ENCODE measurements around the gene CACNG3.

The CACNG3 gene

DNA sequence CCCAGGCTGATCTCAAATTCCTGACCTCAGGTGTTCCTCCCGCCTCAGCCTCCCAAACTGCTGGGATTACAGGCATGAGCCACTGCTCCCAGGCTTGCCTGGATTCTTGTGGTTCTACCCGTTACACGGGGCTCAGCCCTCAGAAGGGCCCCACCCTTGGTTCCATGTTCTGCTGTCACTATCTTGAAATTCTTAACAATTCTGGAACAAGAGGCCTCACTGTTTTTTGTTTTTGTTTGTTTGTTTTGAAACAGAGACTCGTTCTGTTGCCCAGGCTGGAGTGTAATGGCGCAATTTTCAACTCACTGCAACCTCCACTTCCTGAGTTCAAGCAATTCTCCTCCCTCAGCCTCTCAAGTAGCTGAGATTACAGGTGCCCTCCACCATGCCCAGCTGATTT lies 96.6 kb downstream of the CACNG3 start:
- ATAC-seq (replicated peaks) (no peak), DNase-seq (no peak)
- Mint-ChIP-seq H3K4me1 (ENCODE audit: low read depth in 2 of 2) (no peaks in the 10 kb centered on the region), H3K27me3 (peaks cover 5 to 31% of the 10 kb centered on the region in 2 donors), H3K9me3 (no peaks in the 10 kb centered on the region), H3K27ac (no peak overlapping the region), H3K4me3 (no peak overlapping the region), H3K36me3 (ENCODE audit: insufficient read depth) (no peaks in the 10 kb centered on the region)

DNA sequence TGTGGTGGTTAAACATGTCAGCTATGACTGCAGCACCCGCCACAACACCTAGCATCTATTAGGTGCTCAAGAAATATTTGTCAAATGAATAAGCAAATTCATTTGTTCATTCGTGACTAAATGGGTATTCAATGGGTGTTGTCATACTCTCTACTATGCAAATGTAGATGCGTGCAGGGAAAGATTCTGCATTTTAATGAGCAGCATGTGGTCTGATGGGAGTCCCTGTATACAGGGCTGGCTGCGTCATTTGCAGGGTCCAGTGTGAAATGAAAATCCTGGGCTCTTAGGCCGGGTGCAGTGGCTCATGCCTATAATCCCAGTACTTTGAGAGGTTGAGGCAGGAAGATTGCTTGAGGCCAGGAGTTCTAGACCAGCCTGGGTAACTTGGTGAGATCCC lies 97.5 kb downstream of the CACNG3 start:
- no peak overlapping the region for H3K4me3 Mint-ChIP-seq
- H3K27ac Mint-ChIP-seq, result no peak overlapping the region
- H3K27me3 Mint-ChIP-seq, result peaks cover 5 to 30% of the 10 kb centered on the region in 2 donors

DNA sequence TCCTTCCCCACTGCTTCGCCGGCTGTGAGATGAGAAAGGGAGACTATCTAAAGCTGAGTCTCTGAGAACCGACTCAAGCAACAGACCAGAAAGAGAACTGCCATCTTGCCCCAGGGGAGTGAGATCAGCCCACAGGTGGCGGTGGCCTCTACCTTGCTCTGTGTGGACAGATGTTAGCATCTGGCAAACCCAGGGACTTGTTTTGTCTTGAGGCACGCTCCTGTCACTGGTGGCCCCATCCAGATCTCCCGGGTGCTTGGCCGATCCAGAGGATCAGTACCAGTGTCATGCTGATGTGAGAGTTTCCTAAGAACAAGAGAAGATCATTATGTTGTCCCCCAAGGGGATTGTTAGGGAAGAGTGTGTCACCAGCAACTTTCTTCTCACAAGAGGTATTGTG lies 101.4 kb downstream of the CACNG3 start:
- H3K27me3 Mint-ChIP-seq, result peaks cover 11 to 28% of the 10 kb centered on the region in 2 donors
- no peaks in the 10 kb centered on the region for H3K4me1 Mint-ChIP-seq (ENCODE audit: low read depth in 2 of 2)
- H3K9me3 Mint-ChIP-seq, result no peaks in the 10 kb centered on the region
- no peak for DNase-seq
- no peaks in the 10 kb centered on the region for H3K36me3 Mint-ChIP-seq (ENCODE audit: insufficient read depth)
- H3K27ac Mint-ChIP-seq, result no peak overlapping the region
- H3K4me3 Mint-ChIP-seq, result no peak overlapping the region
- ATAC-seq (replicated peaks), result no peak

More for the DNA sequence above, 97.5 kb downstream of the CACNG3 start:
- Mint-ChIP-seq H3K9me3 (no peaks in the 10 kb centered on the region), H3K36me3 (ENCODE audit: insufficient read depth) (no peaks in the 10 kb centered on the region), H3K4me1 (ENCODE audit: low read depth in 2 of 2) (no peaks in the 10 kb centered on the region)
- DNase-seq, result no peak
- ATAC-seq (replicated peaks), result no peak

DNA sequence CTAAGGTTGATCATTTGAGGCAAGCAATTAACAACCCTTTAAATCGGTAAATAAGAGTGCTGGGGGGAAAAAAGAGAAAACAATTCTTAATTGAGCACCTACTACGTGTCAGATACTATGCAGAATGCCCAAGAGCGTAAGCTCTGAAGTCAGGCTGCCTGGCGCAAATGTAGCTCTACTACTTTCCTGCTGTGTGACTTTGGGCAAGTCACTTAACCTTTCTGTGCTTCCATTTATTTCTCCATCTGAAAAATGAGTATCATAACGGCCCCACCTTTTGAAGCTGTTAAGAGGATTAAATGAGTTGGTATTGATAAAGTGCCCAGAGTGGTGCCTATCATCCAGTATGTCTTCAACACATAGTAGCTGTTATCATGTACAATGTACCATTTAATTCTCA lies 102.0 kb downstream of the CACNG3 start:
- H3K27me3 Mint-ChIP-seq, result peaks cover 14 to 34% of the 10 kb centered on the region in 2 donors
- DNase-seq, result no peak

DNA sequence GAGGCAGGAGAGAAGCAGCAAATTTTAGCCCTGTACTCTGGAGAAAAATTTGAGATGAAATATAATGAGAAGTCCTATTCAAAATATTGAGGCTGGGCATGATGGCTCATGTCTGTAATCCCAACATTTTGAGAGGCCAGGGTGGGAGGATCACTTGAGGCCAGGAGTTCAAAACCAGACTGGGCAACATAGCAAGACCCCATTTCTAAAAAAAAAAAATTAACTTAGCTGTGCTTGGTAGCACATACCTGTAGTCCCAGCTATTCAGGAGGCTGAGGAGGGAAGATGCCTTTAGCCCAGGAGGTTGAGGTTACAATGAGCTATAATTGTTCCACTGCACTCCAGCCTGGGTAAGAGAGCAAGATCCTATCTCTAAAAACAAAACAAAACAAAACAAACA lies 103.4 kb downstream of the CACNG3 start:
- no peaks in the 10 kb centered on the region for H3K4me1 Mint-ChIP-seq (ENCODE audit: low read depth in 2 of 2)
- peaks cover 0 to 2% of the 10 kb centered on the region in 2 donors for H3K9me3 Mint-ChIP-seq
- no peak overlapping the region for H3K27ac Mint-ChIP-seq
- ATAC-seq (replicated peaks) (no peak), DNase-seq (no peak)
- H3K27me3 Mint-ChIP-seq, result peaks cover 18 to 40% of the 10 kb centered on the region in 2 donors
- H3K4me3 Mint-ChIP-seq, result no peak overlapping the region
- no peaks in the 10 kb centered on the region for H3K36me3 Mint-ChIP-seq (ENCODE audit: insufficient read depth)

More for the DNA sequence above, 102.0 kb downstream of the CACNG3 start:
- Mint-ChIP-seq H3K27ac (no peak overlapping the region), H3K36me3 (ENCODE audit: insufficient read depth) (no peaks in the 10 kb centered on the region), H3K4me1 (ENCODE audit: low read depth in 2 of 2) (no peaks in the 10 kb centered on the region), H3K4me3 (no peak overlapping the region), H3K9me3 (peaks cover 0 to under 1% of the 10 kb centered on the region in 2 donors)
- no peak for ATAC-seq (replicated peaks)

DNA sequence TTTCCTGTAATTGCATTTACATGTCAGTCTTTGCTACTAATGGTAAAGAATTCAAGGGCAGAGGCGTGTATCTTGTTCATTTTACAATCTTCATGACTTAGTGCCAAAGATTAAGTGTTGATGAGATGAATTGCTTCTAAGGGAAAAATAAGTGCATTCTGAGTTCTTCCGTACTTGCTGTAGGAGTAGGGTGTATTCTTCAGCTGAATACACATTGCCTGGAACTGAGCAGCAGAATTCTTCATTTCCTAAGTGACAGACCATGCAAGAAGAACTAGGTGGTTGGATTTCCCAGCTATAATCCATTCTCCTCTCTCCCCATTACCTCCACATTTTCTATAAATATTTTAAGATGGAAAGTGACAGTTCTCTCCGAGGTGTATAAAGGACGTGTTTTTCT lies 104.8 kb downstream of the CACNG3 start:
- Mint-ChIP-seq H3K27me3 (peaks cover 25 to 43% of the 10 kb centered on the region in 2 donors), H3K9me3 (peaks cover 0 to 2% of the 10 kb centered on the region in 2 donors), H3K4me3 (no peak overlapping the region), H3K4me1 (ENCODE audit: low read depth in 2 of 2) (no peaks in the 10 kb centered on the region), H3K27ac (no peak overlapping the region), H3K36me3 (ENCODE audit: insufficient read depth) (no peaks in the 10 kb centered on the region)
- ATAC-seq (replicated peaks) (no peak), DNase-seq (no peak)

DNA sequence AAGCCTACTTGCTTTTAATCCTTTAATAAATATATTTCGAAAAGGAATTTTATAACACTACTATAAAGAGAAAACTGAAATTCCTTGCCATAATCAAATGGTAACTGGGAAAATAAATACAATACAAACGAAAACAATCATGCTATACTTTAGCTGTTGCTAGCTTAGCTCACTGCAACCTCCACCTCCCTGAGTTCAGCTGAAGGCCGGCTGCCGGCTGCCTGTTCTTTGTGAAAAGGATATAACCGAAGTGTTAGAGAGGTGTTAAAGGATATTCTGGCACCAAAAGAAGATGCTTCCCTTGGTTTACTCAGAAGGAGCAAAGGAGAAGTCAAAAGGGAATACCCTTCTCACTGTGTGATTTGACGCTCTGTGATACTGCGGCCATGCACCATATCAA lies 108.5 kb downstream of the CACNG3 start:
- DNase-seq, result no peak
- no peaks in the 10 kb centered on the region for H3K36me3 Mint-ChIP-seq (ENCODE audit: insufficient read depth)
- no peak for ATAC-seq (replicated peaks)
- no peaks in the 10 kb centered on the region for H3K4me1 Mint-ChIP-seq (ENCODE audit: low read depth in 2 of 2)
- H3K9me3 Mint-ChIP-seq, result peaks cover 0 to 3% of the 10 kb centered on the region in 2 donors
- peaks cover 50 to 62% of the 10 kb centered on the region in 2 donors for H3K27me3 Mint-ChIP-seq
- no peak overlapping the region for H3K4me3 Mint-ChIP-seq
- H3K27ac Mint-ChIP-seq, result no peak overlapping the region

DNA sequence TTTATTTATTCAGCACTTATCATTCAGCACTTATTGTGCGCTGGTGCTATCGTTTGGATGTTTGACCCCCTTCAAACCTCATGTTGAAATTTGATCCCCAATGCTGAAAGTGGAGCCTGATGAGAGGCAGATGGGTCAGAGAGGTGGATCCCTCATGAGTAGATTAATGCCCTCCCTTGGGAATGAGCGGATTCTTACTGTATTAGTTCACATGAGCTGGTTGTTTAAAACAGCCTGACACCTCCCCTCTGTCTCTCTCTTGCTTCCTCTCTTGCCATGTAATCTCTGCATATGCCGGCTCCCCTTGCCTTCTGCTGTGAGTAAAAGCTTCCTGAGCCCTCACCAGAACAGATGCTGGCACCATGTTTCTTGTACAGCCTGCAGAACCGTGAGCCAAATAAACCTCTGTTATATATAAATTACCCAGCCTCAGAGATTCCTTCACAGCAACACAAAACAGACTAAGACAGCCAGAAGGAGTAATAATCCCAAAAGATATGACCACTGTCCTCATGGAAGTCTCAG lies 111.1 kb downstream of the CACNG3 start:
- ATAC-seq (replicated peaks) (no peak), DNase-seq (no peak)

DNA sequence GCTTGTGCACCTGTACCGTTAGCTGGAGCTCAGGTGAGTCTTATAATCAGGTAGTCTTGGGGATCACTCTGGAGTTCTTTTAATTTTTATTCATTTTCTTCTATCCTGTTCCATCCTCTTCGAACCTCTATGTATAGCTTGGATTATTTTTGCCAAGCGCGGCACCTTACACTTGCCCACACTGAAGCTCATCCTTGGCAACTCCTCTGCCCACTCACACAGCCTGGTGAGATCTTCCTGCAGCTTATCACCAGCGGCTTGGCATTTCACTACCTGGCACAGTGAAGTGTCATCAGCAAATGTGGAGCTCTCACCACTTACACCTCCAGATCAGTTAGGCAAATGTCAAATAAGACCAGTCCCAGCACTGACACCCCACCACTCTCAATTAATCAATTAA lies 116.7 kb downstream of the CACNG3 start:
- Mint-ChIP-seq H3K36me3 (ENCODE audit: insufficient read depth) (no peaks in the 10 kb centered on the region), H3K4me1 (ENCODE audit: low read depth in 2 of 2) (no peaks in the 10 kb centered on the region), H3K4me3 (no peak overlapping the region), H3K27ac (no peak overlapping the region), H3K27me3 (peaks cover 20% of the 10 kb centered on the region in 2 donors), H3K9me3 (peaks cover 0 to 5% of the 10 kb centered on the region in 2 donors)
- DNase-seq (no peak), ATAC-seq (replicated peaks) (no peak)

More for the DNA sequence above, 111.1 kb downstream of the CACNG3 start:
- H3K27ac Mint-ChIP-seq, result no peak overlapping the region
- H3K4me3 Mint-ChIP-seq, result no peak overlapping the region
- H3K4me1 Mint-ChIP-seq (ENCODE audit: low read depth in 2 of 2), result no peaks in the 10 kb centered on the region
- H3K36me3 Mint-ChIP-seq (ENCODE audit: insufficient read depth), result no peaks in the 10 kb centered on the region
- peaks cover 40 to 52% of the 10 kb centered on the region in 2 donors for H3K27me3 Mint-ChIP-seq
- H3K9me3 Mint-ChIP-seq, result peaks cover 0 to 7% of the 10 kb centered on the region in 2 donors

DNA sequence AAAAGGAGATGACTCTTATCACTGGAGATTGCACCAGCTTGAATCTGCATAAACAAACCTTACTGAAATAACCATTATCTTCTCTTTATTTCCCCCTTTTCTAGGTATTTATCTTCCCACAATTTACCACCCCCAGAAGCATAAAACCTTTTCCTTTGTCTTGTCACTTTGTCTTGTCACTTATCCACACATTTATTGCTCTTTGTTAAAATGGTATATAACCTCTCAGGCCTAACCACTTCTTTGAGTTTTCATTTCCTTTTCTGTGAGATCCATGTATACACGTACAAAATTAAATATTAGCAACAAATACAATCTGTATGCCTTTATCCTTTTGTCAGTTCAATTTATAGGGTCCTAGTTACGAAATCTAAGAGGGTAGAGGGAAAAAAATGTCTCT lies 122.9 kb downstream of the CACNG3 start:
- no peak for DNase-seq
- Mint-ChIP-seq H3K27me3 (peaks cover 12 to 13% of the 10 kb centered on the region in 2 donors), H3K4me3 (no peak overlapping the region), H3K27ac (no peak overlapping the region), H3K4me1 (ENCODE audit: low read depth in 2 of 2) (no peaks in the 10 kb centered on the region), H3K36me3 (ENCODE audit: insufficient read depth) (no peaks in the 10 kb centered on the region), H3K9me3 (peaks cover 7 to 15% of the 10 kb centered on the region in 2 donors)
- ATAC-seq (replicated peaks), result no peak

DNA sequence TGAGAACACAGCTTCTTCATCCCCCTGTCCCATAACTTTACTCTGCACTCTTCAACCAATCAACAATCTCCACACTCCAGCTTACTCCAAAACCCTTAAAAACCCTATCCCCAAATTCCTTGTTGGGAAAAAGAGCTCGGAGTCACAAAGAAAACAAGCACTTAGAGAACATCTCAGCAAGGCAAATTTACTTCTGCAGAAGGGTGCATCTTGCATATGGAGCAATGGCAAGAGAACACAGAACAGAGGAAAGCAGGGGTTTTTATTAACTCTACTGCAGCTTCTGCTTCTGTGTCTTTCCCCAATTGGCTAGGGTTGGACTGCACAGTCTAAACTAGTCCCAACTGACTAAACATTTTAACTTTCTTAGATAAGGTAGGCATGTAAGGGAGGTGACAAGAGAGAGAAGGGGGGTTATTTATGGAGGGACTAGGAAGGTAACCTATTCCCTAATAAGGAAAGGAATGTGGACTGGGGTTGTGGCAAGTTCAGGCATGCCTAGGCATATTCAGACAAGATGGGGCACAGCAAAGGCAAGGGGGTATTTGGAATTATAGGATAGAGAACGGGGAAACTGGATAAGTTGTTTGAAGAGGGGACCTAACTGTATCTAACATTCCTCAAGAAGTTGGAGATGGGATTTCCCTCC lies 125.5 kb downstream of the CACNG3 start:
- no peak for DNase-seq
- ATAC-seq (replicated peaks), result no peak
- Mint-ChIP-seq H3K27me3 (peaks cover 19 to 28% of the 10 kb centered on the region in 2 donors), H3K9me3 (peaks cover 7 to 15% of the 10 kb centered on the region in 2 donors), H3K4me3 (no peak overlapping the region), H3K36me3 (ENCODE audit: insufficient read depth) (no peaks in the 10 kb centered on the region), H3K27ac (no peak overlapping the region), H3K4me1 (ENCODE audit: low read depth in 2 of 2) (no peaks in the 10 kb centered on the region)

DNA sequence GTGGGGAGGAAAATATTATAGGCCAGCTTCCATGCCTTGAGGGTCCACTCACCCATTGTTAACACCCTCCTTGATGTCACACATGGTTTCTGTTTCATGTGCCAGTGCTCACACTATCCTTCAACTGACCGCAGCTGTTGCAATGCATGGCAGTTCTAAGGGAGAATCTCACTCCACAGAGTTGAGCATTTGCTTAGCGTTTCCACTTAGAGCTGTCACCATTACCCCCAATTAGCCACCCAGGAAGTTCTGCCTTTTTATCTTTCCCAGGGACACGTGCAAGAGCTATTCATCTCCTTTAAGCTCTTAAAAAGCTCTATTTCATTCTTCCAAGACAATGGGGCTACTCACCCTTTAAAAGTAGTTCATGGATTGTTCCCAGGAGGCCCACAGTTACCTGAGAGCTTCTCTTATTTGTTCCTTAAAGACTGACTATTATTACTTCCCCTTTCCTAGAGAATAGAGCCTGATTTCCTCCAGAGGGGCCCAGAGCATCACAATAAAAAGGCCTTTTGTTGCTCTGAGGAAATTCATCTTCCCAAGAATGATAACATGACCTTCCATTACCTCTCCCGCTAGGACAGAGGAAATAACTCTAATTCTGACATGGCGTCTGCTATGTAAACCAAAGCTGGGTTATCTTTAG lies 126.8 kb downstream of the CACNG3 start:
- H3K27ac Mint-ChIP-seq, result no peak overlapping the region
- H3K27me3 Mint-ChIP-seq, result peaks cover 11 to 29% of the 10 kb centered on the region in 2 donors

DNA sequence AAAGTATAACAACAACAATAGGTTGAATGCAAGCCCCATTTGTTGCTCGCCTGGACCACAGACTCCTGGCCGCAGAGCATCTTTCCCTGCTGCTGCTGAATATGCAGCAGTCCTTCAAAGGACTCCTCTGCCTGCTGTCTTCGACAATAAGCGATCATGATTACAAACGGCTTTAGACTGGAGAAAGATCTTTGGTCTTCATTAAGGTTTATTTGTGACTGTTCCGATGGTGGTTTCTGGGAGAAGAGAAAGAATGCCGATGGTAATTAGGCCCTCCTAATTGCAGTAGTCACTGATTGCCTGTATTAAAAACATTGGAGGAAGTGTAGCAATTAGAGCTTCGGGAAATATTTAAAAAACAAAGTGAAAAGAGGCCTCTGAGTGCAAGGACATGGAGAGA lies 138.2 kb downstream of the CACNG3 start:
- H3K9me3 Mint-ChIP-seq, result no peaks in the 10 kb centered on the region
- DNase-seq, result no peak
- H3K36me3 Mint-ChIP-seq (ENCODE audit: insufficient read depth), result no peaks in the 10 kb centered on the region
- H3K27me3 Mint-ChIP-seq, result peaks cover 29 to 73% of the 10 kb centered on the region in 2 donors
- no peak overlapping the region for H3K27ac Mint-ChIP-seq
- H3K4me1 Mint-ChIP-seq (ENCODE audit: low read depth in 2 of 2), result no peaks in the 10 kb centered on the region
- ATAC-seq (replicated peaks), result no peak
- H3K4me3 Mint-ChIP-seq, result no peak overlapping the region

More for the DNA sequence above, 126.8 kb downstream of the CACNG3 start:
- Mint-ChIP-seq H3K4me3 (no peak overlapping the region), H3K4me1 (ENCODE audit: low read depth in 2 of 2) (peaks cover 0 to 1% of the 10 kb centered on the region in 2 donors), H3K9me3 (peaks cover 7 to 15% of the 10 kb centered on the region in 2 donors), H3K36me3 (ENCODE audit: insufficient read depth) (no peaks in the 10 kb centered on the region)
- ATAC-seq (replicated peaks) (no peak), DNase-seq (no peak)
